ENCODE measurements around the gene ULK4.

ULK4 gene

GRCh38 chr3:41224120-41224806, 737.6 kb downstream of the ULK4 start:
- no peak overlapping the region for H2BK15ac ChIP-seq (replicated peaks; ENCODE audit: low read depth)
- peaks cover 9% of the 10 kb centered on the region for H3K79me1 ChIP-seq (ENCODE audit: low read length)
- no peak overlapping the region for H4K5ac ChIP-seq (ENCODE audit: low read length)
- no peak overlapping the region for H3K4me3 ChIP-seq (ENCODE audit: low read length)
- H3K27me3 ChIP-seq (ENCODE audit: insufficient read depth, low read length, poor library complexity): no peaks in the 10 kb centered on the region
- H3K4me2 ChIP-seq (ENCODE audit: low read length): no peak overlapping the region
- H3K79me2 ChIP-seq (ENCODE audit: control insufficient read depth, insufficient read depth, low read length): peaks cover 60% of the 10 kb centered on the region
- no peak overlapping the region for H4K8ac ChIP-seq (ENCODE audit: low read depth, low read length)
- no peak overlapping the region for H3K9ac ChIP-seq (ENCODE audit: low read length)
- DNase-seq: no peak
- no peak overlapping the region for H3K27ac ChIP-seq (ENCODE audit: low read depth, low read length)
- no peak overlapping the region for H3K56ac ChIP-seq (ENCODE audit: low read length)
- H3K23ac ChIP-seq (ENCODE audit: low read length): no peak overlapping the region
- H2BK120ac ChIP-seq (ENCODE audit: low read depth, low read length): no peak overlapping the region
- H3K18ac ChIP-seq (ENCODE audit: low read length): no peak overlapping the region
- H2AK5ac ChIP-seq (ENCODE audit: low read length): no peak overlapping the region
- no CpG with 5 or more reads among the region's 3 CpGs for WGBS (ENCODE audit: extremely low coverage, insufficient coverage, low lambda C conversion rate)
- no peak overlapping the region for H3K4ac ChIP-seq (ENCODE audit: low read depth, low read length)
- no peak overlapping the region for H2BK5ac ChIP-seq (ENCODE audit: low read length)
- peaks cover 13% of the 10 kb centered on the region for H3K36me3 ChIP-seq (ENCODE audit: control insufficient read depth, insufficient read depth, low read length)
- no peaks in the 10 kb centered on the region for H3K4me1 ChIP-seq (ENCODE audit: control insufficient read depth, low read depth, low read length)

- H3K18ac ChIP-seq (ENCODE audit: low read length): no peak overlapping the region
- H2BK5ac ChIP-seq (ENCODE audit: low read length): no peak overlapping the region
- peaks cover 13% of the 10 kb centered on the region for H3K36me3 ChIP-seq (ENCODE audit: control insufficient read depth, insufficient read depth, low read length)
- H3K4ac ChIP-seq (ENCODE audit: low read depth, low read length): no peak overlapping the region
- H3K4me2 ChIP-seq (ENCODE audit: low read length): no peak overlapping the region
- H3K79me1 ChIP-seq (ENCODE audit: low read length): peaks cover 9% of the 10 kb centered on the region
- peaks cover 59% of the 10 kb centered on the region for H3K79me2 ChIP-seq (ENCODE audit: control insufficient read depth, insufficient read depth, low read length)
- H2BK15ac ChIP-seq (replicated peaks; ENCODE audit: low read depth): no peak overlapping the region
- no peak overlapping the region for H2BK120ac ChIP-seq (ENCODE audit: low read depth, low read length)
- H4K8ac ChIP-seq (ENCODE audit: low read depth, low read length): no peak overlapping the region
- no peak overlapping the region for H4K5ac ChIP-seq (ENCODE audit: low read length)
- no peak overlapping the region for H3K9ac ChIP-seq (ENCODE audit: low read length)
- no CpG with 5 or more reads among the region's 2 CpGs for WGBS (ENCODE audit: extremely low coverage, insufficient coverage, low lambda C conversion rate)
- no peak overlapping the region for H3K4me3 ChIP-seq (ENCODE audit: low read length)
- no peak for DNase-seq
- no peak overlapping the region for H3K56ac ChIP-seq (ENCODE audit: low read length)
- H3K23ac ChIP-seq (ENCODE audit: low read length): no peak overlapping the region
- no peak overlapping the region for H3K27ac ChIP-seq (ENCODE audit: low read depth, low read length)
- H2AK5ac ChIP-seq (ENCODE audit: low read length): no peak overlapping the region
- H3K27me3 ChIP-seq (ENCODE audit: insufficient read depth, low read length, poor library complexity): no peaks in the 10 kb centered on the region
- no peaks in the 10 kb centered on the region for H3K4me1 ChIP-seq (ENCODE audit: control insufficient read depth, low read depth, low read length)
These were observed 738.2 kb downstream of the ULK4 start for GRCh38 chr3:41223691-41224090.

DNA sequence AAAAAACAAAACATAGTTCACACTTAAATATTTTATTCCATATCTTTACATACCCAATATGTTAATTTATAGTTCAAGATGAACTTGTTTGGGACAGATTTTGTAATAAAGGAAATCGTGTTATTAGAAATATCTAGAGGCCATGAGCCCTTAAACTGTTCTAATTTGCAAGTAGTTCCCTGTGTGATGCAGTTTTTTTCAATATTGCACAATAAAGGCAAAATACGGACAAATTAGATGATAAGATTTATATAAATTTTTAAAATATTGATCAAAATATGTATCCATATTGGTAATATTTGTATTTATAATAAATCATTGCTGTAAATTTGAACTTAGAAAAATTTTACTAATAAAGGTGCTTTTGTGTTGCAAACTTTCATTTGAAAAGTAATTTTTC, 738.8 kb downstream of the ULK4 start:
- DNase-seq: no peak
- Histone ChIP-seq H4K8ac (ENCODE audit: low read depth, low read length) (no peak overlapping the region), H3K4me2 (ENCODE audit: low read length) (no peak overlapping the region), H3K27me3 (ENCODE audit: insufficient read depth, low read length, poor library complexity) (no peaks in the 10 kb centered on the region), H4K5ac (ENCODE audit: low read length) (no peak overlapping the region), H2BK15ac (replicated peaks; ENCODE audit: low read depth) (no peak overlapping the region), H3K9ac (ENCODE audit: low read length) (no peak overlapping the region), H3K56ac (ENCODE audit: low read length) (no peak overlapping the region), H2BK120ac (ENCODE audit: low read depth, low read length) (no peak overlapping the region), H3K18ac (ENCODE audit: low read length) (no peak overlapping the region), H2AK5ac (ENCODE audit: low read length) (no peak overlapping the region), H3K79me1 (ENCODE audit: low read length) (peaks cover 7% of the 10 kb centered on the region), H3K4me3 (ENCODE audit: low read length) (no peak overlapping the region), H3K79me2 (ENCODE audit: control insufficient read depth, insufficient read depth, low read length) (peaks cover 60% of the 10 kb centered on the region), H3K23ac (ENCODE audit: low read length) (no peak overlapping the region), H3K27ac (ENCODE audit: low read depth, low read length) (no peak overlapping the region), H3K4ac (ENCODE audit: low read depth, low read length) (no peak overlapping the region), H3K4me1 (ENCODE audit: control insufficient read depth, low read depth, low read length) (no peaks in the 10 kb centered on the region), H2BK5ac (ENCODE audit: low read length) (no peak overlapping the region), H3K36me3 (ENCODE audit: control insufficient read depth, insufficient read depth, low read length) (peaks cover 13% of the 10 kb centered on the region)
- no CpG with 5 or more reads among the region's 2 CpGs for WGBS (ENCODE audit: extremely low coverage, insufficient coverage, low lambda C conversion rate)

DNA sequence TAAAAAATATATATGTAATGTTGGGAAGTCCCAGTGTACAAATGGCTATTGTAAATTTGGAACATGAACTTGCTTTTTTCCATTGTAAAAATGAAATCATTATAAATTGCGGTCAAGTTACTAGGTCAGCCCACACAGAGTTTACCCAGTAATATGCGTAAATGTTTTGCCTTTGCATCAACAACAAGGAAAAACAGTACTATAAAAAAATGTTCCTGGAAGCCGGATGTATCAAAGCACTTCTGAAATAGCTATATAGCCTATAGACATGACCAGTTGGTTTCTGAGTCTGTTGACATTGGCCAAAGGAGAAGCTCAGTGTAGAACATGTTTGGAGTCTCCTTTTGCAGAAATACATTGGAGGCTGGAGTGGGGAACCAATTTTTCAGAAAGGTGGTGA, 739.4 kb downstream of the ULK4 start:
- Histone ChIP-seq H4K8ac (ENCODE audit: low read depth, low read length) (no peak overlapping the region), H2BK5ac (ENCODE audit: low read length) (no peak overlapping the region), H2BK120ac (ENCODE audit: low read depth, low read length) (no peak overlapping the region), H3K4me2 (ENCODE audit: low read length) (no peak overlapping the region), H3K9ac (ENCODE audit: low read length) (no peak overlapping the region), H3K27ac (ENCODE audit: low read depth, low read length) (no peak overlapping the region), H3K4ac (ENCODE audit: low read depth, low read length) (no peak overlapping the region), H3K79me2 (ENCODE audit: control insufficient read depth, insufficient read depth, low read length) (peaks cover 56% of the 10 kb centered on the region), H2AK5ac (ENCODE audit: low read length) (no peak overlapping the region), H3K18ac (ENCODE audit: low read length) (no peak overlapping the region), H3K4me1 (ENCODE audit: control insufficient read depth, low read depth, low read length) (no peaks in the 10 kb centered on the region), H3K23ac (ENCODE audit: low read length) (no peak overlapping the region), H3K27me3 (ENCODE audit: insufficient read depth, low read length, poor library complexity) (no peaks in the 10 kb centered on the region), H2BK15ac (replicated peaks; ENCODE audit: low read depth) (no peak overlapping the region), H3K4me3 (ENCODE audit: low read length) (no peak overlapping the region), H3K36me3 (ENCODE audit: control insufficient read depth, insufficient read depth, low read length) (peaks cover 13% of the 10 kb centered on the region), H3K56ac (ENCODE audit: low read length) (no peak overlapping the region), H3K79me1 (ENCODE audit: low read length) (peaks cover 7% of the 10 kb centered on the region), H4K5ac (ENCODE audit: low read length) (no peak overlapping the region)
- no CpG with 5 or more reads among the region's 3 CpGs for WGBS (ENCODE audit: extremely low coverage, insufficient coverage, low lambda C conversion rate)
- no peak for DNase-seq

DNA sequence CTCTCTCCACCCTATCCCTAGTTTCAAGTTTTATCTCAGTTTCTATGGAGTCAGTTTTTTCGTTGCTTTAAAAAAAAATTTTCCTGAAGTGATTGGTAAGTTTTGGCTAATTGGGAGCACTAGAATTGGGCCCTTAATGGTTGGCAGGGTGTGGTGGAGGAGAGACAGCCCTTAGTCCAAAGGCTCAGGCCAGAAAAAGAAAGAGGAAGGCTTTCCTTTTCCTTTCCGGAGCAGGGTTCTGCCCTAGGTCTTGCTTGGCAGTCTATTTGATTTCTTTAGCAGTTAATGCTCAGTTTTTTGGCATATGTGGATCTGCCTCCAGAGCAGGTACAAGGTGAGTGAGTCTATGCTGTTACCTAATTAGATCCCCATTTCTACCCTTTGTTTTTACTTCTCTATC, 739.9 kb downstream of the ULK4 start:
- peak overlapping the region; percentile 51 for H3K18ac ChIP-seq (ENCODE audit: low read length)
- no CpG with 5 or more reads among the region's 2 CpGs for WGBS (ENCODE audit: extremely low coverage, insufficient coverage, low lambda C conversion rate)
- H3K56ac ChIP-seq (ENCODE audit: low read length): no peak overlapping the region
- no peak overlapping the region for H4K8ac ChIP-seq (ENCODE audit: low read depth, low read length)
- H3K4me3 ChIP-seq (ENCODE audit: low read length): no peak overlapping the region
- H2BK15ac ChIP-seq (replicated peaks; ENCODE audit: low read depth): no peak overlapping the region
- no peak overlapping the region for H3K9ac ChIP-seq (ENCODE audit: low read length)
- no peak overlapping the region for H3K4ac ChIP-seq (ENCODE audit: low read depth, low read length)
- no peaks in the 10 kb centered on the region for H3K4me1 ChIP-seq (ENCODE audit: control insufficient read depth, low read depth, low read length)
- no peak overlapping the region for H4K5ac ChIP-seq (ENCODE audit: low read length)
- H3K79me2 ChIP-seq (ENCODE audit: control insufficient read depth, insufficient read depth, low read length): peaks cover 58% of the 10 kb centered on the region
- H3K36me3 ChIP-seq (ENCODE audit: control insufficient read depth, insufficient read depth, low read length): peaks cover 13% of the 10 kb centered on the region
- H3K23ac ChIP-seq (ENCODE audit: low read length): no peak overlapping the region
- no peak for DNase-seq
- H2AK5ac ChIP-seq (ENCODE audit: low read length): no peak overlapping the region
- H3K27me3 ChIP-seq (ENCODE audit: insufficient read depth, low read length, poor library complexity): no peaks in the 10 kb centered on the region
- H3K27ac ChIP-seq (ENCODE audit: low read depth, low read length): no peak overlapping the region
- H2BK5ac ChIP-seq (ENCODE audit: low read length): no peak overlapping the region
- no peak overlapping the region for H3K4me2 ChIP-seq (ENCODE audit: low read length)
- peaks cover 7% of the 10 kb centered on the region for H3K79me1 ChIP-seq (ENCODE audit: low read length)
- H2BK120ac ChIP-seq (ENCODE audit: low read depth, low read length): no peak overlapping the region

All from mesendoderm (in vitro differentiated cells).